HG02798 (cell line): Measurements from ENCODE around the gene STX18.
"Not testable (repeated sequence)": the region's sequence is repeated elsewhere in the genome, so short reads cannot be mapped to it uniquely, and the experiment has no call there.

Experiments
- ATAC-seq: cut with Tn5 transposase; IDR thresholded peaks from one replicate; pipeline ENCODE4 v1.9.1; 2021; ENCODE audit warnings: mild to moderate bottlenecking; ENCODE audit not compliant: unreplicated experiment, poor library complexity

Gene STX18

GRCh38 chr4:4514786-4515185, 27.1 kb downstream of the STX18 start:
- ATAC-seq: no peak

DNA sequence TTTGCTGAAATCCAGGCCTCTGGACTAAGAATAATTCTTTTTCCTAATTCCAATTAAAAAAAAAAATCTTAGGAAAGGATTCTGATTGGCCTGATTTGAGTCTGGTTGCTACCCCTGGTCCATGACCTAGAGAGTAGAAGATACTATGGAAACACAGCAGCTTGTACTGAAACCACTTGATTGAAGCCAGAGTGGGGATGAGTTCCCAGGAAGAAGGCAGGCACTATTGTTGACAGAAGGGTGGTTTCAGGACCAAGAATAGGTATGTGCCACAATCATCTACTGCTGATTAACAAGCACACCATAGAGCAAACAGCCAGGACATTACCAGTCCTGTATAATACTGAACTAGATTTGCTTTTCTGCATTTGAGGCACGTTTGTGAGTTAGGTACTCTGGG, 29.6 kb downstream of the STX18 start:
- no peak for ATAC-seq

- ATAC-seq: not testable (repeated sequence)
Observed at GRCh38 chr4:4510641-4511040, 31.2 kb downstream of the STX18 start.

- no peak for ATAC-seq
Observed at GRCh38 chr4:4509521-4509920, 32.3 kb downstream of the STX18 start.

DNA sequence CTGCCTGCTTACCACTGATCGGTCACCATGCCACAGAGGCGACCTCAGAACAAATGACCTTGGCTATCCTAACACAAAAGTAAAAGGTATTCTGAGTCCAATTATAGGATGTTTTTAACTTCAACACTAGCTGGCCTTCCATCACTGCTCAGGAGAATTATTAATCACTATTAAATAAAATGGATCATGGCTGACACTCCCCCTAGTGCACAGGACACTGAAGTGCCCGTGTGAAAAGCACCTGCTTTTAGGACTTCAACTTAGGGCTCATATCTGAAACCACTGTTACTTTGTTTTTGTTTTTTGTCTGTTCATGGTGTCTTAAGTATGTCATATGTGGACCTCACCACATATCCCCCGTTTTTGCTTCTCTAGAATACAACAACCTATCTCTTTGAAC, 33.9 kb downstream of the STX18 start:
- no peak for ATAC-seq

DNA sequence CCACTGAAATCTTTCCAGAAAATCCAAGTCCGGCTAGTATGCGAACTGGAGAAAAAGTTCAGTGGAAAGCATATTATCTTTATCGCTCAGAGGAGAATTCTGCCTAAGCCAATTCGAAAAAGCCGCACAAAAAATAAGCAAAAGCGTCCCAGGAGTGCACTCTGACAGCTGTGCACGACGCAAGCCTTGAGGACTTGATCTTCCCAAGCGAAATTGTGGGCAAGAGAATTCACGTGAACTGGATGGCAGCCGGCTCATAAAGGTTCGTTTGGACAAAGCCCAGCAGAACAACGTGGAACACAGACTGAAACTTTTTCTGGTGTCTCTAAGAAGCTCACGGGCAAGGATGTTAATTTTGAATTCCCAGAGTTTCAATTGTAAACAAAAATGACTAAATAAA, 34.4 kb downstream of the STX18 start:
- ATAC-seq: no peak

DNA sequence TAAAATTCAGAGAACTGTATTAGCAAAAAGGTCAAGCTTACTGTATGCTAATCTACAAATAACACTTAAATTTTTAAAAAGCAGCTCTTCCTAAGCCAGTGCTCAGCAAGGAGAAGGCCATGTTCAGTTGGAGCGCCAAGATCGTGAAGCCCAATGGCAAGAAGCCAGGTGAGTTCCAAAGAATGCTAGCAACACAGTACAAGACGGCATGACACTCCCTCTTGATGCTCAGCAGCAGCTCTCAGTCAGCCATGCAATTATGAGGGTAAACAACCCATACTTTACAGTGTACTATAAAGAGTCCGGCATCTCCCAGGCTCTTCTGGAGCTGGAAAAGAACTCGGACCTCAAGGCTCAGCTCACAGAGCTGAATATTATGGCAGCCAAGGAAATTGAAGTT, 34.9 kb downstream of the STX18 start:
- no peak for ATAC-seq

- ATAC-seq: not testable (repeated sequence)
Observed at GRCh38 chr4:4505211-4505610, 36.6 kb downstream of the STX18 start.

GRCh38 chr4:4504783-4505182, 37.1 kb downstream of the STX18 start:
- no peak for ATAC-seq

GRCh38 chr4:4502694-4503311, 39.0 kb downstream of the STX18 start:
- ATAC-seq: no peak

- no peak for ATAC-seq
Observed at GRCh38 chr4:4501679-4502078, 40.2 kb downstream of the STX18 start.

DNA sequence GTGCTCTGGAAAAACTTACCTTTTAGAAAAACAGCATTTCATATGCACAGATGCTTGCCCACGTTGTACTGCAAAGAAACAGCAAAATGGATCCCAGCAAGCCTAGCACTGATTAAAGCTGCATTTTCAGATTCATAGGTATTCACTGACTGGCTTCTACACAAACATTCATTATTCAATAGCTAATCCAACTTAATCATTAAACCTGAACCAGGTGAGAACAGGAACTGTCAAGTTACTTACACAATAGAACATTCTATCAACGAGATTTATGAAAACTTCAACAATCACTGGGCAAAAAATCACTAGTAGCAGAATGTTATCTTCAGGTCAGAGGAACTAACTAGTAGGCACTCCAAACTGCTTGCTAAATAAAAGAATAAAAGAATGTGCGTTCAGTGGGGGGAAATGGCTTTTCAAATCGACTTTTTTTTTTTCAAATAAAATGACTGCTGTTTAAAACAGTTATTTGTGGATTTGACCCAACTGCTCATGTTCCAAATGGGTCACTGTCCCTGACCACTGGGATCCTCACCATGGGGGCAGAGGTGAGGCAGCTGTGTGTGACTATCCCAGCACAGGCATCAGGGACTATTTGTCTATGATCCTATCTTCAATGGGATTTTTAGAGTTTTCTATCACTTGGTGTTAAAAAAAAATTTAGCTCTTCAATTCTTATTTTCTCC, 42.3 kb downstream of the STX18 start:
- no peak for ATAC-seq

GRCh38 chr4:4496592-4497372, 45.1 kb downstream of the STX18 start:
- ATAC-seq: no peak

- no peak for ATAC-seq
Observed at GRCh38 chr4:4494882-4495281, 47.0 kb downstream of the STX18 start.

- ATAC-seq: peak; percentile 57
Observed at GRCh38 chr4:4492161-4492847, 49.5 kb downstream of the STX18 start.

DNA sequence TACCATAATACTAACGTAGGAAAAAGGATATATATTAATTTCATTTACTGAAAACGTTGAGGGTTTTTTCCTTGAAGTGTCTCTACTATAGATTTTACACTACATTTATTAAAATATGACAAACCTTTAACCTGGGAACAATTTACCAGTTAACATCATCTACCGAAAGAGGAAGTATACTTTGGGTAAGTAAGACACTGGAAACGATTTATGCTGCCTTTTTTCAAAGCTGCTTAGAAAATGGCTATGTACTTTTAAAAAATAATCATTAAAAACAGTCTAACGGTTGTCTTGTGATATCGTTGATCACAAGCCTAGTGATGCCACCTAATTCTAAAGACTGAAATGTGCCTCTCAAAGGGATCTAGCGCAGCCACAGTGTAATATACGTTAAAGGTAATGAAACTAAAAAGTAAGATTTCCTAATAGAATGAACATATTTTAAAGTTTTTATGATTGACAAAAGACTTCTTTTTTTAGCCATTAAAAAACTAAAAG, 50.4 kb downstream of the STX18 start:
- ATAC-seq: no peak

DNA sequence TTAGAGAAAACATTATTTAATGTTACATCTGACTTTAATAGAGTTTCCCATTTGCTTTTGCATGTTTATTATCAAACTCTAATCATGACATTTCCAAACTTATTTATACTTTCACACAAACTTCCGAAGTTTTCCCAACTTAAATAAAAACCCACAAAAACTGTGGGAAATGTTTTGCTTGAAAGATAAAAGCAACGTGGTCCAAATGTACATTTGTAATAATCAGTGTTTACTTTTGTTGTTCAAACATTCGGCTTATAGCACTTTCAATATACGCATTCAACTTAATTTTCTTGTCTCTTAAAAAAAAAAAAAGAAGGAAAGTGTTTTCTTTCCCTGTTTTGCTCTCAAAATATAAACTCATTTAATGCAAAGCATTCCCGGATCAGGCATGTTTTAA, 51.0 kb downstream of the STX18 start:
- no peak for ATAC-seq

- ATAC-seq: no peak
Observed at GRCh38 chr4:4490041-4490440, 51.8 kb downstream of the STX18 start.

- peak; percentile 84 for ATAC-seq
Observed at GRCh38 chr4:4488405-4489404, 53.1 kb downstream of the STX18 start.

- no peak for ATAC-seq
Observed at GRCh38 chr4:4486969-4487368, 54.9 kb downstream of the STX18 start.
